Stimulated activated CD8-positive, alpha-beta memory T cell treated with anti-CD3 and anti-CD28 coated beads, Interleukin-12 subunit alpha, Interleukin-12 subunit beta, amount 100 ng/mL, for 24 hours (primary cell): Measurements from ENCODE around the gene TEAD2.

Experiments
- DNase-seq: peaks from one replicate; pipeline ENCODE4 v3.0.0-alpha.2; 2020; ENCODE audit errors: extremely low read depth

The TEAD2 gene

GRCh38 chr19:49348305-49349189 lies 13.7 kb downstream of the TEAD2 start:
- no peak for DNase-seq

DNA sequence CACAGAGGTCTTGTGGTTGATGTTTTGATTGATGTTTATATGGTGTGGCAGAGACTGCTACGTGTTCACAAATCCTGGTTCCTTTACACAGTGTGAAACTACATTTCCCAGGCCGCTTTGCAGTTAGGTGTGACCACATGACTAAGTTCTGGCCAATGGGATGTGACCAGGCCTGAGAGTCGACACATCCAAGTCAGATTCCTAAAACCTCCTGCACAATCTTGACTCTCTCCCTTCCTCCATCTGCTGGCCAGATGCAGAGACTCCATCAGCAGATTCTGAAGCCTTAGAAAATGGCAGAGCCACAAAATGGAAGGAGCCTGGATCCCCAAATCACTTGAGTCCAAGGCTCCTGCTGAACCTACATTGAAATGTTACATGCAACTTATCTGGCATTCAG lies 14.4 kb downstream of the TEAD2 start:
- no peak for DNase-seq

DNA sequence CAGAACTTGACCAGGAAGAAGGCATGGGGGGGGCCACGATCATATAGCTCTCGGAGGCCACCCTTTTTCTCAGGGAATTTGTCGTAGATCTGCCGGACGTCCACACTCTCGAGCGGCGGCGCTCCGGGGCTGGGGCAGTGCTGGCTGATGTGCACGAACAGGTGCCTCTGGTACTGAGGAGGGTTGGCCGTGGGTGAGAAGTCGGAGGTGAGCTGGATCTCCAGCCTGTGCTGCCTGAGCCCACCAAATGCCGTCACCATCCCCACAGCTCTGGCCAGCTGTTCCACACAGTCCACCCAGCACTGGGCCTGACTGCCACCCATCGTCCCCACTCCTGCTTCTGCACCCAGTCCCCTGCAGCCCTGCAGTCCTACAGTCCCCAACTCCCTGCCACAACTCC lies 15.0 kb downstream of the TEAD2 start:
- DNase-seq: no peak

- no peak for DNase-seq
Observed at GRCh38 chr19:49344505-49345423, 17.5 kb downstream of the TEAD2 start.

GRCh38 chr19:49343123-49343522 lies 19.1 kb downstream of the TEAD2 start:
- DNase-seq: no peak

GRCh38 chr19:49342291-49342721 lies 19.9 kb downstream of the TEAD2 start:
- DNase-seq: no peak

DNA sequence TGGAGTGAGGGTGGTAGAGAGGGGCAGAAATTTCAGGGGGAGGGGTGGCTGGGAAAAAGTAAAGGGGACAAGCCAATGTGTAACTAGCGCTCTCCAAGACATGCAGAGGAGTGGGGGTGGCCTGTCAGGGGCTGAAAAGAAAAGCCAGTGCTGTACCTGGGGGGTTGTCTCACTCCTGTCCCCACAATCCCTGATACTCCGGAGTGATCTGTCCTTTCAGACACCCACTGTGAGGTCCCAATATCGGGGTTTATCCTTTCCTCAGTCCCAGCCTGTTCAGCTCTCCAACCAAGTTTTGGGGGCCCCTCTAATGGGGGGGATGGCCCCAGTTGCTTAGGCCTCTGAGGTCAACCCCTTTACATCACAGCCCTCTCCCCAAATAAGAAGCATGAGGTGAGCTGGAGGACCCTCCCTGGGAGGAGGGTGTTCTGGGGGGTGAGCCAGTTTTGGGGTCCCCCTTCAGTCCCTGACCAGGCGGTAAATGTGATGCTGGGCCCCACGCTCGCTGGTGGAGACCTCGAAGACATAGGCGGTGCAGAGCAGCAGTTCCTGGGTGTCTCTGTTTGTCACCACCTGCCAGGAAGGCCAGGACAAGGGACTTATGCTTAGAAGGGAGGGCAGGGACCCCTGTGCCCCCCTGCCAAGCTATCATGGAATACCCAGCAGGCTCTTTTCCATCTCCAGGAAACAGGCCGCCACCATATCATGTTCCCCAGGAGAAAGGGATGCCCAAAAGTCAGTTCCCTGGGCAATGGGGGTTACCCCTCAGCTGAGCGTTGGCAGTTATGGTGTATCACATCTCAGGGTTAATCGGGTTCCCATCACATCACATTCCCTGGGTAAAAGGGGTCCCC lies 21.1 kb downstream of the TEAD2 start:
- DNase-seq: no peak

GRCh38 chr19:49340069-49340864 lies 21.9 kb downstream of the TEAD2 start:
- DNase-seq: no peak

- DNase-seq: no peak
Observed at GRCh38 chr19:49339301-49340068, 22.7 kb downstream of the TEAD2 start.

- DNase-seq: no peak
Observed at GRCh38 chr19:49338691-49339300, 23.4 kb downstream of the TEAD2 start.

DNA sequence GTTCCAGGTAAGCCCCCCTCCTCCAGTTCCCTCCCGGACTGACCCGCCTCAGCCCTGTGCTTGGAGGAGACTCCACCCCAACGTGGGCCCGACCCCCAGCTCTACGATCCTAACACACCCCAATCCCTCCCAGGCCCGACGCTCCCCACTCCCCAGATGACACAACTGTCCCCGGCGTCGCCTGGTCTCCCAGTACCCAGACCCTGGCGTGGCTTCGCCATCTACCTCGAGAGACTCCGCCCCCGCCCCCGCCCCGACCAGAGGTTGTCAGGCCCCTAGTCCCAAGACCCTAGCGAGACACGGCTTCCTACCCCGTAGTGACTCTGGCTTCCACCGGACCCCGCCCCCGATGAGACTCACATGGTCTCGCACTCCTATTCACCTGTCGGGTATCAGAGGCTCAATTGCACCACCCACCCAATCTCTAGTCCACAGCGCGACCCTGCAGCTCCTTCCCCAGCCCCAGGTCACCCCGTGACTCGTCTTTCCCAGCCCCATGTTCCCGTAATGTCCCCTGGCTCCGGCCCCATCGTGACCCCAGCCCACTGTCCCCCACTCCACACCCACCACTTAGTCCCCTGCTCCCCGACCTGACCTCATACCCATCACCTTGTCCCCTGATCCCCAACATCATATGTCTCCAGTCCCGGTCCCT lies 24.1 kb downstream of the TEAD2 start:
- DNase-seq: no peak

DNA sequence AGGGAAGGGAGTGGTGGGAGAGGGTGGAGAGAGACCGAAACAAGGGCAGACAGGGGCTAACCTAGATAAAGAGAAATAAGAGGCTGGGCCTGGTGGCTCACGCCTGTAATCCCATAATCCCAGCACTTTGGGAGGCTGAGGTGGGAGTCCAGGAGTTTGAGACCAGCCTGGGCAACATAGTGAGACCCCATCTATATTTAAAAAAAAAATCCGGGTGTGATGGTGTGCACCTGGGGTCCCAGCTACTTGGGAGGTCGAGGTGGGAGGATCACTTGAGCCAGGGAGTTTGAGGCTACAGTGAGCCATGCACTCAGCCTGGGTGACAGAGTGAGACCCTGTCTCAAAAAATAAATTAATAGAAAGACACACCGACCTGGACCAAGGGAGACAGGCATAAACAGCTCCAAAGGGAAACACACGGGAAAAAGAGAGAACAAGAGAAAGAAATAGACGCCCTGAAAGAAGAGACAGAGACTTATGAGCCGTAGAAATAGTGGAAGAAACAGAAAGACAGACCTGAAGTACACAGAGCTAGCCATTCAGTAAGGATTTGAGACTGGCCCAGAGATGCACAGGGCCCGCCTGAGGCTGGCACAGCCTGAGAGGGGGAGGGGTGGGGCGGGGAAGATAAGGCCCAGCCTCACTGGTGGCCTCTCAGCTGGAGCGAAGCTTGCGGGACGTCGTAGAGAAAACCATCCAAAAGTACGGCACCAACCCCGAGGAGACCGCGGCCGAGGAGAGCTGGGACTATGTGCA lies 24.8 kb downstream of the TEAD2 start:
- DNase-seq: no peak

- DNase-seq: no peak
Observed at GRCh38 chr19:49336482-49337266, 25.5 kb downstream of the TEAD2 start.

DNA sequence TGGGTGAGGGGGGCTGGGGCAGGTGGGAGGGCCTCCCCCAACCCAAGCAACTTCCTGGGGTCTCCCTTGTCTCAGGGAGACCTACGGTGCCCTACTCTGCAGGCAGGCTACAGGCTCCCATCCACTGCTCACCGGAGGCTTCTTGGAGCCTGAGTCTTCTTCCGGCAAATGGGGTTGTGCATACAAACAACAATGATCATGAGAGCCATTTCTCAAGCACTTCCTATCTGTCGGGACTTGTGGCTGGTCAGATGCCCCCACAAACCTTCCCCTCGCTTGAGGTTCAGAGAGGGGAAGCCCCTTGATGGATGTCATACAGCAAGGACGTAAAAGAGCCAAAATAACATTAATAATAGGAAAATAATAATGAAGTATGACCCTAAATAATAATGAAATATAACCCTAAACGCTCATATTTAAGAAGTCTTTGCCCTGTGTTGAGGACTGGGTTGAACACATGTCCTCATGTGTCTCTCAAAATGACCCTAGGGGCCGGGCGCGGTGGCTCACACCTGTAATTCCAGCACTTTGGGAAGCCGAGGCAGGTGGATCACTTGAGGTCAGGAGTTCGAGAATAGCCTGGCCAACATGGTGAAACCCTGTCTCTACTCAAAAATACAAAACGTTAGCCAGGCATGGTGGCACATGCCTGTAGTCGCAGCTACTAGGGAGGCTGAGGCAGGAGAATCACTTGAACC lies 26.3 kb downstream of the TEAD2 start:
- DNase-seq: no peak

- no peak for DNase-seq
Observed at GRCh38 chr19:49335071-49335783, 27.0 kb downstream of the TEAD2 start, which contains the start of gene CD37. Gene CD37, plus strand, starts transcription at chr19:49335406. Its CDS starts 135 bp downstream, at chr19:49335541.

- peak; percentile 37 for DNase-seq
Observed at GRCh38 chr19:49333811-49334288, 28.4 kb downstream of the TEAD2 start.
